ENCODE data around the gene CIB2.
"Not testable (repeated sequence)": the region's sequence is repeated elsewhere in the genome, so short reads cannot be mapped to it uniquely, and the experiment has no call there.

CIB2 gene

DNA sequence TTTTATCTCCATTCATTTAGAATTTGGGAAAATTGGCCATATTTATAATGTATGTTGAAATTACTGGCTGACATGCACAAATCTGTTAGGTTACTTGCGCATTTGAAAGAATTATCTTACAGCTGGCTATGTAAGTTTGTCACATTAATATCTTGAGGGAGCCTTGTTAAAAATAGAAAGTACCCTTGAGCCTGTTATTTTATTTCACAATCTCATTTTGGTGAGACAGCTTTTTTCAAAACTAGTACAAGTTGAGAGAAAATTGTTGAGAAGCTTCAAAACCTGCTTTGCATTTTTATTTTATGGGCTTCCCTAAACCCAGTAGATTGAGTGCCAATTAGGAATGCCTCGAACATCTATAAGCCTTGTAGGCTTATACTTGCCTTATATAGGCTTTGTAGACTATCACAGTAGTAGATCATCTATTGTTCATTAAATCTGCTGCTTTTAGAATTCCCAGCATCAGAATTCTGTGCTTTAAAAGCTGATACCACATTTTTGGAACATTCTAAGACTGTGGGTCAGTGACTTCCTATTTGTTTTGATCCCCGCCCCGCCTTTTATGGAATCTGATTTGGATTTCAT, 24.2 kb upstream of the CIB2 start:
- Histone ChIP-seq H3K4me3 (ENCODE audit: low read depth, low read length) (no peak overlapping the region), H3K27me3 (ENCODE audit: insufficient read depth, low read depth, severe bottlenecking) (no peaks in the 10 kb centered on the region), H3K36me3 (peaks cover 26% of the 10 kb centered on the region), H3K27ac (no peak overlapping the region), H3K9me3 (ENCODE audit: severe bottlenecking) (no peaks in the 10 kb centered on the region)
- DNase-seq, result no peak
- TF ChIP-seq, protein P1, sequence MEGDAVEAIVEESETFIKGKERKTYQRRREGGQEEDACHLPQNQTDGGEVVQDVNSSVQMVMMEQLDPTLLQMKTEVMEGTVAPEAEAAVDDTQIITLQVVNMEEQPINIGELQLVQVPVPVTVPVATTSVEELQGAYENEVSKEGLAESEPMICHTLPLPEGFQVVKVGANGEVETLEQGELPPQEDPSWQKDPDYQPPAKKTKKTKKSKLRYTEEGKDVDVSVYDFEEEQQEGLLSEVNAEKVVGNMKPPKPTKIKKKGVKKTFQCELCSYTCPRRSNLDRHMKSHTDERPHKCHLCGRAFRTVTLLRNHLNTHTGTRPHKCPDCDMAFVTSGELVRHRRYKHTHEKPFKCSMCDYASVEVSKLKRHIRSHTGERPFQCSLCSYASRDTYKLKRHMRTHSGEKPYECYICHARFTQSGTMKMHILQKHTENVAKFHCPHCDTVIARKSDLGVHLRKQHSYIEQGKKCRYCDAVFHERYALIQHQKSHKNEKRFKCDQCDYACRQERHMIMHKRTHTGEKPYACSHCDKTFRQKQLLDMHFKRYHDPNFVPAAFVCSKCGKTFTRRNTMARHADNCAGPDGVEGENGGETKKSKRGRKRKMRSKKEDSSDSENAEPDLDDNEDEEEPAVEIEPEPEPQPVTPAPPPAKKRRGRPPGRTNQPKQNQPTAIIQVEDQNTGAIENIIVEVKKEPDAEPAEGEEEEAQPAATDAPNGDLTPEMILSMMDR (IDR thresholded peaks at IDR 0.05; ENCODE audit: low read depth, low read length), result no peak

DNA sequence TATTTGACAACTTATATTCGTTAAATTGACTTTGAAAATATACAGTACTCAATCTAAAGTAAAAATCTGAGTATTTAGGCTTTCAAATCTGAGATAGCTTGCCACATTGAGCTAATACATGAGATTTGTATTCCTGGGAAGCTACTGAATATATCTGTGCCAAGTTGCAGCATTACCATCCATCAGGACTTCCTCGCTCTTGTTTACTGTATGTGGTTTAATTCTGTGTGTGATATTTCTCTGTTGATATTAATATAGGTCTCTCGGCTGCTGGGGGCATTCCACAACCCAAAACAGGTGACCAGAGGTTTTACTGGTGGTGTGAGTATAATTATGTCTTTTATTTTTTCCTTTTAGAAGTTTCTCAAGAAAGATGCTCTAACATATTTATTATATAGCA, 23.7 kb upstream of the CIB2 start:
- TF ChIP-seq, protein P1 (IDR thresholded peaks at IDR 0.05; ENCODE audit: low read depth, low read length), result no peak
- H3K27me3 ChIP-seq (ENCODE audit: insufficient read depth, low read depth, severe bottlenecking), result no peaks in the 10 kb centered on the region
- H3K4me3 ChIP-seq (ENCODE audit: low read depth, low read length), result no peak overlapping the region
- no peak for DNase-seq
- no peak overlapping the region for H3K27ac ChIP-seq
- H3K36me3 ChIP-seq, result peaks cover 21% of the 10 kb centered on the region
- H3K9me3 ChIP-seq (ENCODE audit: severe bottlenecking), result no peaks in the 10 kb centered on the region

DNA sequence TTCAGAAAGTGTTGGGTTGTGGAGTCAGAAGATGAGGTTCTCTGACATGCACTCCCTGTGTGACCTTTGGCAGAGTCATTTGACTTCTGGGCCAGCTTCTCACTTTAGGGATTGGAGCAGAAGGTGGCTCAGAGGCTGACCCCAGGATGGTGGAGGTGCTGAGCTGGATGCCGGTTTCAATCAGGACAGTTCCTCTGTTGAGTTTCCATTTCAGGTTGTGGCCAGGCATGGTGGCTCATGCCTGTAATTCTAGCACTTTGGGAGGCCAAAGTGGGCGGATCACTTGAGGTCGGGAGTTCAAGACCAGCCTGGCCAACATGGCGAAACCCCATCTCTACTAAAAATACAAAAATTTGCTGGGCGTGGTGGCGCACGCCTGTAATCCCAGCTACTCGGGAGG, 19.8 kb upstream of the CIB2 start:
- not testable (repeated sequence) for H3K36me3 ChIP-seq; DNase-seq; H3K27ac ChIP-seq; H3K9me3 ChIP-seq (ENCODE audit: severe bottlenecking); H3K4me3 ChIP-seq (ENCODE audit: low read depth, low read length); H3K27me3 ChIP-seq (ENCODE audit: insufficient read depth, low read depth, severe bottlenecking)

DNA sequence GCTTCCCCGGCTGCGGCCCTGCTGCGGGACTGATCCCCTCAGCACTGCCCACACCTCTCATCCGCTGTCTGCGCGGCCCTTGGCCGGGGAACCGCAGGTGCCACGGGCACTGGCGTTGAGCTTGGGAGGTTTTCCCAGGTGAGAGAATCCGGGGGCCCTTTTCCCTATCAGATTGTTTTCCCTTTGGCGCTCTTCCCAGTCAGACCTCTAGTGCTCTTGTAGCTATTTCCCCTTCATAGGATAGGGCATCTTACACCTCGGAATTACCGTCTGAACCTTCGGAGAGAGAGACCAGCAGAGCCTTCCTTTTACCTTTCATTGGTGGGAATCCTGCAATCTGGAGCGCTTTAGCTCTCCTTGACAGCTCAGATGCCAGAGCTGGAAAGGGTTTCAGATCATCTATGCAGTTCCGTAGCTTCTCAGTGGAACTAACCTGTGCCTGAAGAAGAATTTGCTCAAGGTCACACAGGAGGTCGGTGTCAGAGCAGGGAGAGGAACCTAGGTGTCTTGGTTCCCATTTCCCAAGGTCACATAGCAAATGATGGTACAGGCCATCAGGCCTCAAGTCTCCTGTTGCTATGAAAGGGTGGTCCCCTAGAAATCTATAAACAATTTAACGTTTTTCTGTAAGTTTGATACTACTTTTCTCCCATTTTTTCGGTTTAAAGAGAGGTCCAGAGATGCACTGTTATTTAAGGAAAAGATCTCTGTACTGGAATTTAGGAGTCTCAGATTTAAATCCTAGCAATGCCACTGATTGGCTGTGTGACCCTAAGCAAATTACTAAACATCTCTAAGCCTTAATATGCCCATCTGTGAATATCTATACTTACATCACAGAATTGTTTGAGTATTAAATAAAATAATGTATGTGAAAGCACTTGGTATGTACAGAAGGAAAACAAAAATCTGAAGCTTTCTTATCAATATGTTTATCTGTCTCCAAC, 18.8 kb upstream of the CIB2 start:
- Histone ChIP-seq H3K36me3 (peaks cover 4% of the 10 kb centered on the region), H3K27me3 (ENCODE audit: insufficient read depth, low read depth, severe bottlenecking) (no peaks in the 10 kb centered on the region), H3K4me3 (ENCODE audit: low read depth, low read length) (peak overlapping the region; percentile 48), H3K27ac (peak overlapping the region; percentile 58), H3K9me3 (ENCODE audit: severe bottlenecking) (no peaks in the 10 kb centered on the region)
- DNase-seq, result peak; percentile 22
- TF ChIP-seq, protein P1 (IDR thresholded peaks at IDR 0.05; ENCODE audit: low read depth, low read length), result no peak

DNA sequence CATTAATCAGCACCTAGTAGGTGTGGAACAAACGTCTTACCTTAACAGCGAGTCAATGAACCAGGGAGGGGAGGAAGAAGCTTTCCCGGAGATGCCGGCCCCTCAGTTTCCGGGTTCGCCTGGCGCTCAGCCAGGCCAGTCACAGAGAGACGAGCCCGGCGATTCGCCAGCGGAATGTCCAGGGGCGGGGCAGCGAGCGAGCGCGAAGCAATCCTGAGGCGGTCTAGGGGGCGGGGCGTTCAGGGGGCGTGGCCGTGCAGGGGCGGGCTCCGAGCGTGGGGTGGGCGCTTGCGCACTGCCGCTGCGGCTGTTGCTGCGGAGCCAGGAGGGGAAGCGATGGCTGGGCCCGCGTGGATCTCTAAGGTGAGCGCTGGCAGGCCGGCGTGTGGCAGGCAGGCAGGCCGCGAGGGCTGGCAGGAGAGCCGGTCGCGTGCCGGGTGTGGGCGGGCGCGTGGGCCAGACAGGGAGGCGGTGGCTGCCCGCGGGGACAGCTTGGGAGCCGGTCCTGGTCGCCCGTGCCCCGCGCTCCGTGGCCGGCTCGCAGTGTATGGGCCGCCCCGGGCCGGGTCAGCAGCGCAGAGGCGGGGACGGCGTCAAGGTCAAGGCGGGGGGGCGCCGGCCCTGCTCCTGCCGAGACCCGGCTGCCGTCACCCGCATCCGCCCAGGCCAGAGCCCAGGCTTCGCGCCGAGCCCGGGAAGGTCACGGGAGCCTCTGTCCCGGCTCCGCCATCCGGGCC, 18.0 kb upstream of the CIB2 start, which contains the start of gene IDH3A:
TSS of gene IDH3A (plus strand) at position 295 of the 737 bp plus-strand sequence. CDS start at position 337, 42 bp downstream.
- Histone ChIP-seq H3K9me3 (ENCODE audit: severe bottlenecking) (no peaks in the 10 kb centered on the region), H3K27me3 (ENCODE audit: insufficient read depth, low read depth, severe bottlenecking) (no peaks in the 10 kb centered on the region), H3K36me3 (peaks cover 4% of the 10 kb centered on the region), H3K27ac (peak within 1 kb of the TSS; percentile 72), H3K4me3 (ENCODE audit: low read depth, low read length) (peak within 1 kb of the TSS; percentile 75)
- DNase-seq, result peak; percentile 98
- TF ChIP-seq, protein P1 (IDR thresholded peaks at IDR 0.05; ENCODE audit: low read depth, low read length), result no peak
